ENCODE data around the gene KRT3. TPM values are rescaled to one million over a fixed set of nuclear protein-coding genes. Genes with fewer than 3 reads are reported as not detected.

Gene KRT3
- not detected for total RNA-seq

- DNase-seq (no peak), ATAC-seq (no peak)
- CTCF ChIA-PET, result interaction anchor here (0.7 to 1.6 kb wide), 4 partner anchors 70 to 206 kb away, joined by 3 to 4 read pairs (median 4); no protein-coding TSS in a partner anchor
- Mint-ChIP-seq H3K27me3 (peaks cover 2% of the 10 kb centered on the region), H3K36me3 (ENCODE audit: low read depth) (no peaks in the 10 kb centered on the region), H3K4me3 (no peak within 1 kb of the TSS), H3K4me1 (peaks cover 13% of the 10 kb centered on the region), H3K27ac (no peak within 1 kb of the TSS), H3K9me3 (ENCODE audit: low read depth) (no peaks in the 10 kb centered on the region)
- POLR2A ChIA-PET, result no interaction called here
- intact Hi-C loops (cut with DNase I, micrococcal nuclease), result no loop called here
Measured at GRCh38 chr12:52795694-52796428, at the start of gene KRT3. KRT3 (minus strand) TSS chr12:52796117; CDS start chr12:52796042, 75 bp downstream.

- intact Hi-C loops (cut with DNase I, micrococcal nuclease), result no loop called here
- no peaks in the 10 kb centered on the region for H3K27me3 Mint-ChIP-seq
- no peaks in the 10 kb centered on the region for H3K9me3 Mint-ChIP-seq (ENCODE audit: low read depth)
- H3K4me3 Mint-ChIP-seq, result no peak overlapping the region
- ChIA-PET POLR2A (no interaction called here), CTCF (interaction anchor here (0.6 to 1.2 kb wide), 3 partner anchors 26 to 291 kb away, joined by 3 to 5 read pairs (median 3); no protein-coding TSS in a partner anchor)
- ATAC-seq (no peak), DNase-seq (no peak)
- H3K27ac Mint-ChIP-seq, result no peak overlapping the region
- H3K4me1 Mint-ChIP-seq, result peaks cover 4% of the 10 kb centered on the region
- no peaks in the 10 kb centered on the region for H3K36me3 Mint-ChIP-seq (ENCODE audit: low read depth)
Measured at GRCh38 chr12:52844386-52844785, 48.5 kb upstream of the KRT3 start.

DNA sequence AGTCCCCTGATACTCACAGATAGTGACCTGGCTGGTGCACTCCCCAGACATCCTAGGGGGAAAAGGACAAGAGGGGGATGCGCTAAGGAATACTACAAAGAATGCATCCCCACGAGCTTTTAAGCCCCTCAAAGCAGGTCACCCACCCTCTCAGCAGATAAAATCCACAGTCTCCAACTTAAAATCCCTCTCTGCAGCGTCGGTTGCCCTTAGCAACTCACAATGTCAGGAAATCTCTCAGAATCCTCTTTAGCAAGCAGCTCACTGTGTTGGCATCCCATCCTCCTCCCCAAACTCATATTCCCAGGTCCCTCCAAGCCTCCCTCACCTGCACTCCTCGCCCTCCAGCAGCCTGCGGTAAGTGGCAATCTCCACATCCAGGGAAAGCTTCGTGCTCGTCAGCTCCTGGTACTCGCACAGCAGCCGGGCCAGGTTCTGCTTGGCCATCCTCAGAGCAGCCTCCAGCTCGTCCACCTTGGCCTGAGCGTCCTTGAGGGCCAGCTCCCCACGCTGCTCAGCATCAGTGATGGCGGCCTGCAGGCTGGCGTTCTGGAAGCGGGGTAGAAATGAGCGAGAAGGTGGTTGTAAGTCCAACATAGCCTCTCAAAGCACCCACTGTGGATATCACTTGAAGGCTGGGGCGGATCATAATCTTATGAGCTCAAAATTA is 43.7 kb upstream of the KRT3 start:
- ChIA-PET CTCF (interaction anchor here (0.9 to 1.7 kb wide), 3 partner anchors 21 to 46 kb away, joined by 3 to 5 read pairs (median 4); no protein-coding TSS in a partner anchor), POLR2A (interaction anchor here (0.7 kb wide), 1 partner anchor 40 kb away, joined by 3 read pairs; no protein-coding TSS in a partner anchor)
- DNase-seq (no peak), ATAC-seq (no peak)
- Mint-ChIP-seq H3K9me3 (ENCODE audit: low read depth) (no peaks in the 10 kb centered on the region), H3K36me3 (ENCODE audit: low read depth) (no peaks in the 10 kb centered on the region), H3K4me1 (peaks cover 31% of the 10 kb centered on the region), H3K4me3 (no peak overlapping the region), H3K27me3 (peaks cover 5% of the 10 kb centered on the region), H3K27ac (no peak overlapping the region)
- intact Hi-C loops (cut with DNase I, micrococcal nuclease), result no loop called here

DNA sequence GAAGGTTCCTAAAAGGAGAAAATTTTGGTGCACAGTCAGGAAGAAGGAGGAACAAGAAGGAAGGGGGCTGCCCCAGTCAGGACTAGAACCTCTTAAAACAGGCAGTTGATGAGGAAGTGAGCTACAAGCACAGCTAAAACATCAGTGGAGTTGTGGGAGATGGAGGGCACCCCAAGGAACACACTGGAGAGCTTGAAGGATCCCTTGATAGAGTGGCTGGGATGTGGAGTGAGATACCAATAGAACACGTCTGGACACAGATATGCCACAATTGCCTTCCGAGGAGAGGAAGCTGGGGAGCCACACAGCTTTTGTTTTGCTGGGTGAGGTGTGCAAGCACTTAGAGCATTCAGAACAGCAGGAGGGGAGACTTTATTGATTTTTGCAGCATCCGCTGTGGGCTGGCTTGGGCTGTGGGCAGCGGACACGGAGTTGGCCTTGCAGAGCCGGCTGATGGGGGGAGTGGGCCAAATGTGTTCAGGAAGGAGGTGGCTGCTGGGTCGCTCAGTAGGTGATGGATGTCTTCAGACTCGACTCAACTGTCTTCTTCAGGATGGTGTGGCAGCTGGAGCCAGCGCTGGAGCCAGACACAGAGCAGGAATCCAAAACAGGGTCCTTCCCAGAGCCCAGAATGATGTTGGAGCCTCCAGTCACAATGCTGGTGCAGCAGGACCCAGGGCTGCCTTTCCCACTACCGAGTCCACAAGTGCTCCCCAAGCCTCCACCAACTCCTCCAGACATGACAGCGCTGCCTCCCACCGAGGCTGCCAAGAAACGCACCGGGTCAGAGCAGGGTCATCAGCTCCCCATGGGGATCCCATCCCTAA is 42.9 kb upstream of the KRT3 start:
- Mint-ChIP-seq H3K9me3 (ENCODE audit: low read depth) (no peaks in the 10 kb centered on the region), H3K27ac (no peak overlapping the region), H3K27me3 (peaks cover 5% of the 10 kb centered on the region), H3K4me1 (peaks cover 31% of the 10 kb centered on the region), H3K36me3 (ENCODE audit: low read depth) (no peaks in the 10 kb centered on the region), H3K4me3 (no peak overlapping the region)
- intact Hi-C loops (cut with DNase I, micrococcal nuclease), result no loop called here
- CTCF ChIA-PET, result interaction anchor here (0.6 to 1.4 kb wide), 3 partner anchors 21 to 264 kb away, joined by 3 to 4 read pairs (median 3); no protein-coding TSS in a partner anchor
- ATAC-seq (no peak), DNase-seq (no peak)
- POLR2A ChIA-PET, result no interaction called here

DNA sequence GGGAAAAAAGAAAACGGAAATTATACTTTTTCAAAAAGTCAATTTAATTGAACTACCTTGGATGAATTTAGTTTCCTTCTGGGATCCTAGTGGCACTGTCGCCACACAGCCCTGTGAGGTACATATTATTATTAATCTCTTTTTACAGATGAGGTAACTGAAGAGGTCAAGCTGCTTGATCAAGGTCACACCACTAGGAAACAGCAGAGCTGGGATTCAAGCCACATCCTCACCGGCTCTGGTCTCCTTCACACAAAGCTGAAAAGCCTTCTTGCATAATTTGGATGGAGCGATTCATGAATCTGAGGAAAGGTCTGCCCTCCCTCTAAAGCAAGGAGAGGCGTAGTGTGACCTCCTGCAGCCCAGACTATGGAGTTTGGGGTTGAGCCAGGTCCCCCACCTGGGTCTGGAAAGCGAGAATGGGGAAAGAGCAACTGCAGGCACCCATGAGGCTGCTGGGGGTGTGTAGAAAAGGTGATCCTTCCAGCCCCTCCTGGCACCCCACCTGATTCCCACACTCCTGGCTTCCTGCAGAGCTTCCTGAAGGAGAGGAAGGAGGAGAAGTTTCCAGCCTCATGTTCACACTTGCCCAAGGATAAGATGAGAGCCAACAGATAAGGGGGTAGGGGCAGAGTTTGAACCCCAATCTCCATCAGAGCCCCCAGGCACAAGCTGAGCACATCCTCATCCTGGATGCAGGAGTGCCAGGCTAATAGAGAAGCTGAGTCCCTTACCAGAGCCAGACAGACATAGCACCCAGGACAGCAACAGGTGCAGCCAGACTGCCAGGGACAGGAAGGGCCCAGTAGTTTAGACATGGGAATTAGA is 42.1 kb upstream of the KRT3 start:
- no peaks in the 10 kb centered on the region for H3K9me3 Mint-ChIP-seq (ENCODE audit: low read depth)
- POLR2A ChIA-PET, result no interaction called here
- no peak for DNase-seq
- CTCF ChIA-PET, result interaction anchor here (0.5 to 1.4 kb wide), 4 partner anchors 31 to 271 kb away, joined by 3 to 4 read pairs (median 4); no protein-coding TSS in a partner anchor
- H3K36me3 Mint-ChIP-seq (ENCODE audit: low read depth), result no peaks in the 10 kb centered on the region
- no peak overlapping the region for H3K4me3 Mint-ChIP-seq
- intact Hi-C loops (cut with DNase I, micrococcal nuclease), result no loop called here
- ATAC-seq, result no peak
- H3K27me3 Mint-ChIP-seq, result peaks cover 5% of the 10 kb centered on the region
- H3K27ac Mint-ChIP-seq, result peak overlapping the region; percentile 72
- peaks cover 31% of the 10 kb centered on the region for H3K4me1 Mint-ChIP-seq

DNA sequence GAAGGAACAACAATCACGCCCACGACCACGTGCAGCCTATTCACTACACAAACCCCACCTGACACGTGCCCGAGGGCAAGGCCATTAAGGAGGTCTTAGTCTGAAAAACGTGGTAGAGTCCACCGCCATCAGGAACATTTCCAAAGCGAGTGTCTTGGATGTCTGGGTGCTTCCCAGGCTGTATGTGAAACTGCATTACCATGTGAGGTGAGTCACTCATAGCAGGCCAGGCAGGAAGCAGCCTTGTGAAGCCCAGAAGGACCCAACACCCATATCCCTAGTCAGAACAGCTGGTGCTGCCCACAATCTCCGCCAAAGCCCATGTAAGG is 41.5 kb upstream of the KRT3 start:
- CTCF ChIA-PET, result interaction anchor here (0.5 to 0.7 kb wide), 3 partner anchors 32 to 271 kb away, joined by 3 to 4 read pairs (median 3); no protein-coding TSS in a partner anchor
- H3K27me3 Mint-ChIP-seq, result peaks cover 5% of the 10 kb centered on the region
- DNase-seq (peak; percentile 27), ATAC-seq (no peak)
- no peak overlapping the region for H3K4me3 Mint-ChIP-seq
- H3K36me3 Mint-ChIP-seq (ENCODE audit: low read depth), result no peaks in the 10 kb centered on the region
- H3K27ac Mint-ChIP-seq, result peak overlapping the region; percentile 72
- POLR2A ChIA-PET, result no interaction called here
- H3K9me3 Mint-ChIP-seq (ENCODE audit: low read depth), result no peaks in the 10 kb centered on the region
- intact Hi-C loops (cut with DNase I, micrococcal nuclease), result no loop called here
- H3K4me1 Mint-ChIP-seq, result peaks cover 30% of the 10 kb centered on the region

DNA sequence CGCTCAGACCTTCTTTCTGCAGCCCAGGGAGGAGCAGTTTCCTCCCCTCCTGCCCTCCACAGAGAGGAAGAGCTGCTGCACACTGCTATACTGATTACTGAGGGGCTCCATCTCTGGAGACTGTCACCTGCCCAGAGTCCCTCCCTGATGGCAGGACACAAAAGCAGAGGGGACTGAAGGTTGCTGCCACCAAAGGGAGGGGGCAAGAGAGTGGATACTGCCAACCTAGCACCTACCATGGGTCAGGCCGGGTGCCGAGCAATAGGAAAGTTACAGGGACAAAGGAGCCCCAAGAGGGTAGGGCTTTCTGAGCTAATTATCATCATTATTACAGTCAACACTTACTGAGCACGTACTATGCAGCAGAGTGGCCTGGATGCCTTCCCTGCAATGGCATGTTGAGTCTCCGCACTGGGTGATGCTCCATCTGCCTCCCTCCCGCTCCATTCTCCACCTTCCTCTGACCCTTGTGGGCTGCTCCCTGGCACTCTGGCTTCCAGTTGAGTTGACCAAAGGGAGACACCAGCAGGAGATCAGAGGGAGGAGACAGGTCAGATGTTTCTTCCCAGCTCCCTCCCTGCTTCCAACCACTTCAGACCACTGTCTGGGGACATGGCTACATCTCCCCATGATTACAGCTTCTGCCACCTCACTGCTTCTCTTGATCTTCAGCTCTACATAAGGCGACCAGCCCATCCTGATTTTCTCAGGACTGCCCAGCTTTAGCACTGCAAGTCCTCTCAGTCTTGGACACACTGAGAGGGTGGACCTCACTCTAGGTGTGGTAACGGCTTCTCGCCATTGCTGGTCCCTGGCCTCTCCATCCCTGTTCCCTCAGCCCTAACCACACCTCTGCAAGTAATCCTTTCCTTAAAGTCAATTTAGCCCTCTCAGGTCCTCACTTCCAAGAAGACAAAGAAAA is 40.8 kb upstream of the KRT3 start:
- no peaks in the 10 kb centered on the region for H3K36me3 Mint-ChIP-seq (ENCODE audit: low read depth)
- no peak overlapping the region for H3K4me3 Mint-ChIP-seq
- no peaks in the 10 kb centered on the region for H3K9me3 Mint-ChIP-seq (ENCODE audit: low read depth)
- DNase-seq (no peak), ATAC-seq (peak; percentile 20)
- POLR2A ChIA-PET, result interaction anchor here (0.5 kb wide), 1 partner anchor 29 kb away, joined by 4 read pairs; no protein-coding TSS in a partner anchor
- peaks cover 5% of the 10 kb centered on the region for H3K27me3 Mint-ChIP-seq
- intact Hi-C loops (cut with DNase I, micrococcal nuclease), result no loop called here
- peaks cover 27% of the 10 kb centered on the region for H3K4me1 Mint-ChIP-seq
- peak overlapping the region; percentile 81 for H3K27ac Mint-ChIP-seq
- CTCF ChIA-PET, result interaction anchor here (0.6 to 1.4 kb wide), 3 partner anchors 33 to 143 kb away, joined by 3 read pairs; no protein-coding TSS in a partner anchor

- H3K27ac Mint-ChIP-seq, result peak overlapping the region; percentile 81
- H3K4me3 Mint-ChIP-seq, result peak overlapping the region; percentile 17
- ChIA-PET POLR2A (interaction anchor here (0.5 kb wide), 1 partner anchor 28 kb away, joined by 4 read pairs; no protein-coding TSS in a partner anchor), CTCF (interaction anchor here (1.4 kb wide), 1 partner anchor 144 kb away, joined by 3 read pairs; no protein-coding TSS in a partner anchor)
- DNase-seq (peak; percentile 84), ATAC-seq (peak; percentile 98)
- peaks cover 5% of the 10 kb centered on the region for H3K27me3 Mint-ChIP-seq
- intact Hi-C loops (cut with DNase I, micrococcal nuclease), result no loop called here
- no peaks in the 10 kb centered on the region for H3K36me3 Mint-ChIP-seq (ENCODE audit: low read depth)
- H3K4me1 Mint-ChIP-seq, result peaks cover 27% of the 10 kb centered on the region
- H3K9me3 Mint-ChIP-seq (ENCODE audit: low read depth), result no peaks in the 10 kb centered on the region
Measured at GRCh38 chr12:52836042-52836466, 40.1 kb upstream of the KRT3 start.

- peak overlapping the region; percentile 81 for H3K27ac Mint-ChIP-seq
- CTCF ChIA-PET, result interaction anchor here (1.4 kb wide), 1 partner anchor 145 kb away, joined by 3 read pairs; no protein-coding TSS in a partner anchor
- peaks cover 5% of the 10 kb centered on the region for H3K27me3 Mint-ChIP-seq
- H3K4me1 Mint-ChIP-seq, result peaks cover 27% of the 10 kb centered on the region
- peak overlapping the region; percentile 17 for H3K4me3 Mint-ChIP-seq
- POLR2A ChIA-PET, result no interaction called here
- ATAC-seq, result no peak
- no peaks in the 10 kb centered on the region for H3K9me3 Mint-ChIP-seq (ENCODE audit: low read depth)
- no peaks in the 10 kb centered on the region for H3K36me3 Mint-ChIP-seq (ENCODE audit: low read depth)
- intact Hi-C loops (cut with DNase I, micrococcal nuclease), result no loop called here
- peak; percentile 34 for DNase-seq
Measured at GRCh38 chr12:52835271-52836041, 39.5 kb upstream of the KRT3 start.
